Testis (tissue), 5 donors: ENCODE data around the gene GATA5. TPM values are rescaled to one million over a fixed set of nuclear protein-coding genes. Genes with fewer than 3 reads are reported as not detected.

Experiments used
- DNase-seq: peaks from one replicate; pipeline ENCODE4 v3.0.0-alpha.2; 2019
- H3K27ac ChIP-seq, 2 donors: fragments of 200-600 bp; sonication (generic); one replicate each; pipeline ENCODE4 v1.5.1; 2019
- H3K27me3 ChIP-seq: fragments of 200-600 bp; sonication (generic); one replicate; pipeline ENCODE4 v1.5.1; 2019
- H3K36me3 ChIP-seq: fragments of 200-600 bp; sonication (generic); one replicate; pipeline ENCODE4 v1.5.1; 2017; ENCODE audit warnings: low read depth; ENCODE audit errors: missing control alignments
- H3K4me1 ChIP-seq: fragments of 200-600 bp; sonication (generic); one replicate; pipeline ENCODE4 v1.5.1; 2019
- H3K4me3 ChIP-seq, 2 donors: fragments of 200-600 bp; sonication (generic); one replicate each; pipeline ENCODE4 v1.5.1; 2017 to 2019
- H3K9me3 ChIP-seq: fragments of 200-600 bp; sonication (generic); one replicate; pipeline ENCODE4 v1.5.1; 2017
- CTCF ChIP-seq, 3 experiments: fragments of 450-650 bp in 2 of 3; fragments of 200-600 bp in 1 of 3; sonication (generic) in 1 of 3; IDR thresholded peaks; one replicate each; pipeline ENCODE4 v1.5.1; 2016 to 2019; ENCODE audit warnings: antibody characterized with exemption in 3 of 3, mild to moderate bottlenecking in 2 of 3, moderate library complexity in 1 of 3
- POLR2A ChIP-seq: fragments of 450-650 bp; IDR thresholded peaks from one replicate; pipeline ENCODE4 v1.6.1; 2017; ENCODE audit warnings: antibody characterized with exemption, mild to moderate bottlenecking, moderate library complexity
- WGBS, 2 donors: methylation state at CpG; one replicate each; pipeline ENCODE4 v1.1.5; 2018; 5-methylcytosine and 5-hydroxymethylcytosine counted together
- intact Hi-C: fragments of 100-400 bp; cut with DNase I; formaldehyde crosslinking; loops from one replicate; pipeline ENCODE4 v1.15.1; 2023; ENCODE audit warnings: low total_unique reads
- long read RNA-seq, 2 donors: transcript quantifications; one replicate each; lab custom pipeline, GENCODE V29; 2026
- polyA plus RNA-seq: library from polyadenylated mRNA; stranded (reverse); fragments of 350-450 nt; fragmentation: Illumina TruSeq; extraction: RNeasy Lipid Tissue Mini Kit (QIAGEN cat#74804); gene quantifications from one replicate; pipeline ENCODE4 v1.2.3, GENCODE V29; 2014; ENCODE audit warnings: low read depth, low replicate concordance; ENCODE audit not compliant: insufficient read depth
- total RNA-seq, 2 donors: library from RNA; depleted of rRNA; stranded (reverse); fragments of >200 nt; gene quantifications; one replicate each; pipeline ENCODE4 v1.2.3, GENCODE V29; 2016

Gene GATA5
- total RNA-seq (10 to 100 TPM; 54.5 to 70.6 TPM), polyA plus RNA-seq (19.0 TPM)
- long read RNA-seq, donor 1, transcript GATA5-201 (7 exons, 2,595 nt), result major isoform, 11 of 11 reads
- long read RNA-seq, donor 1, partial matches to known transcripts, result 0 of 11 reads
- long read RNA-seq, donor 1, other reads (novel, unspliced or antisense), result 0 of 11 reads
- long read RNA-seq, donor 2, partial matches to known transcripts, result 10 of 13 reads
- long read RNA-seq, donor 2, other reads (novel, unspliced or antisense), result 0 of 13 reads

GRCh38 chr20:62475772-62476055 is at the start of gene GATA5:
GATA5 (minus strand) TSS chr20:62475995; CDS start chr20:62475521, 474 bp downstream.
- Histone ChIP-seq H3K4me3 (peak within 1 kb of the TSS; percentile 41 to 70), H3K4me1 (peaks cover 7% of the 10 kb centered on the region), H3K27me3 (no peaks in the 10 kb centered on the region), H3K27ac (peak within 1 kb of the TSS; percentile 32 to 55), H3K36me3 (no peaks in the 10 kb centered on the region), H3K9me3 (no peaks in the 10 kb centered on the region)
- intact Hi-C loops, result no loop called here
- WGBS, 2 donors, result 2 to 5% methylated on average over 8 to 9 of the region's 37 CpGs
- no peak for DNase-seq
- no peak for TF ChIP-seq CTCF (IDR thresholded peaks at IDR 0.05)
- TF ChIP-seq POLR2A, result no peak

GRCh38 chr20:62525014-62525413 is 49.2 kb upstream of the GATA5 start:
- no peak for DNase-seq
- Histone ChIP-seq H3K27me3 (no peaks in the 10 kb centered on the region), H3K9me3 (no peaks in the 10 kb centered on the region), H3K36me3 (no peaks in the 10 kb centered on the region), H3K4me1 (peaks cover 20% of the 10 kb centered on the region), H3K27ac (no peak overlapping the region), H3K4me3 (no peak overlapping the region)
- TF ChIP-seq CTCF (IDR thresholded peaks at IDR 0.05) (no peak), POLR2A (no peak)
- WGBS, 2 donors, result 68% methylated on average over 15 of the region's 15 CpGs; no CpG with 5 or more reads in 1 of the 2 donors
- intact Hi-C loops, result no loop called here

GRCh38 chr20:62524505-62524911 is 48.7 kb upstream of the GATA5 start:
- intact Hi-C loops, result no loop called here
- Histone ChIP-seq H3K27me3 (no peaks in the 10 kb centered on the region), H3K36me3 (no peaks in the 10 kb centered on the region), H3K4me1 (peaks cover 15% of the 10 kb centered on the region), H3K27ac (no peak overlapping the region), H3K4me3 (no peak overlapping the region), H3K9me3 (no peaks in the 10 kb centered on the region)
- 29 to 49% methylated on average over 10 of the region's 10 CpGs for WGBS, 2 donors
- no peak for DNase-seq
- TF ChIP-seq CTCF (IDR thresholded peaks at IDR 0.05) (no peak), POLR2A (no peak)

- H3K9me3 ChIP-seq, result no peaks in the 10 kb centered on the region
- TF ChIP-seq CTCF (IDR thresholded peaks at IDR 0.05), result no peak
- no peak for TF ChIP-seq POLR2A
- no peaks in the 10 kb centered on the region for H3K36me3 ChIP-seq
- no peak for DNase-seq
- no peak overlapping the region for H3K4me3 ChIP-seq
- intact Hi-C loops, result no loop called here
- no peak overlapping the region for H3K27ac ChIP-seq
- peaks cover 7% of the 10 kb centered on the region for H3K4me1 ChIP-seq
- no peaks in the 10 kb centered on the region for H3K27me3 ChIP-seq
- WGBS, 2 donors, result 89 to 91% methylated on average over 26 of the region's 26 CpGs
Observed at GRCh38 chr20:62523473-62524203, 47.8 kb upstream of the GATA5 start.
